H1 (cell line): ENCODE results near the gene CXXC5. TPM values are rescaled to one million over a fixed set of nuclear protein-coding genes. Genes with fewer than 3 reads are reported as not detected.

Experiments
- CHD7 ChIP-seq: fragments of 300-600 bp; sonication (generic); IDR thresholded peaks from 2 replicates; pipeline ENCODE4 v1.7.1; 2012; ENCODE audit warnings: low read length, moderate library complexity, mild to moderate bottlenecking, inconsistent platforms; ENCODE audit not compliant: insufficient replicate concordance
- POLR2AphosphoS5 ChIP-seq: IDR thresholded peaks from 2 replicates; pipeline ENCODE4 v1.6.1; 2011; ENCODE audit warnings: low read depth, low read length
- polyA plus RNA-seq, 7 experiments: library from polyadenylated mRNA; depleted of rRNA in 3 of 7; stranded (reverse) in 5 of 7; unstranded in 2 of 7; fragments of >200 nt in 5 of 7; fragments of 200-250 nt in 2 of 7; gene quantifications; 1 replicate in 5 of 7; 2 replicates in 1 of 7; 4 replicates in 1 of 7; pipeline versions ENCODE4 v1.2.1 to v1.2.3, GENCODE V29; 2011 to 2013; ENCODE audit warnings: missing spikeins in 2 of 7, mixed read lengths in 2 of 7
- total RNA-seq: library from RNA; stranded (reverse); fragmentation: NEBNext Ultra II Directional; extraction: Animal tissue kit (Norgen Biotek cat#: 25700); gene quantifications from 2 replicates; pipeline ENCODE4 v1.2.1, GENCODE V29; 2021

CXXC5 gene
- total and polyA plus RNA-seq, 2 of the 8 experiments (the other 6 are each of a cell fraction or from before 2014, with no cell fraction given), result 61.4 to 74.0 TPM

- TF ChIP-seq CHD7 (no peak), POLR2AphosphoS5 (0 out of 2 replicates have a peak, but pooled peaks have one; percentile 19)
Observed at GRCh38 chr5:139640421-139641115, 7.6 kb upstream of the CXXC5 start (continued).
